GM19193 (cell line): ENCODE measurements around the gene AGBL1.

Source experiments
- POLR2A ChIP-seq: IDR thresholded peaks from 4 replicates; pipeline ENCODE4 v1.6.1; 2011; ENCODE audit not compliant: insufficient read depth, insufficient read length; ENCODE audit errors: extremely low read depth

Gene AGBL1

GRCh38 chr15:86167841-86168240, 88.2 kb downstream of the AGBL1 start:
- TF ChIP-seq POLR2A = no peak

GRCh38 chr15:86178845-86179244, 99.2 kb downstream of the AGBL1 start:
- no peak for TF ChIP-seq POLR2A

GRCh38 chr15:86183596-86184491, 104.2 kb downstream of the AGBL1 start:
- TF ChIP-seq POLR2A = no peak

DNA sequence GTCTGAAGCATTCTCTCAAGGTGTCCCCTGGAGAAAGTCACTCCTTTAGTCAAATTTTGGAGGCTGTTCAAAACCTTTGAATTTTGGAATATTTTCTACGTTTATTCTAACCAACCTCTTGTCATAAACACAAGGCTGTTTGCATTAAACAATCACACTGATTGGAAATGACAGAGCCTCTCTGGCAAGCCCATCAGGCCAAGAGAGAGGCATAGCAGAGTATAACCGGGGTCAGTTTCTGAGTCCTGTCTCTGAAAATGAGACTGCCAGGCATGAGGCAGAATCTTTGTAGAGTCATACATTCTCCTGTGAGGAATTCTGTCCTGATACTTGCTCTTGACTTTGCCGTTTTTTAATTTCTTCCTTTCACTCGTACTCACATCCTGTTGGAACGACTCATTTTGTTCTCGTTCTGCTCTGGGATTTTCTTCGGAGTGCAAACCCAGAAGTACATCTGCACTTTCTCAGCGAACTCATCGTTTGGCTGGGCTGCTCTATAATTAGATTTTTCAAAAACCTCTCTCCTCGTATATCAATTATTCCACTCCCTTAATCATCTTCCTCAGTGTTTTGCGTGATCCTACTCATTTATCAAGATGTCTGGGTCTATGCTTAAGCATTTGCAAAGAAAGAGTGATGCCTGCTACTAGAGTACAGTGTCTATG, 114.2 kb downstream of the AGBL1 start:
- TF ChIP-seq POLR2A = no peak

DNA sequence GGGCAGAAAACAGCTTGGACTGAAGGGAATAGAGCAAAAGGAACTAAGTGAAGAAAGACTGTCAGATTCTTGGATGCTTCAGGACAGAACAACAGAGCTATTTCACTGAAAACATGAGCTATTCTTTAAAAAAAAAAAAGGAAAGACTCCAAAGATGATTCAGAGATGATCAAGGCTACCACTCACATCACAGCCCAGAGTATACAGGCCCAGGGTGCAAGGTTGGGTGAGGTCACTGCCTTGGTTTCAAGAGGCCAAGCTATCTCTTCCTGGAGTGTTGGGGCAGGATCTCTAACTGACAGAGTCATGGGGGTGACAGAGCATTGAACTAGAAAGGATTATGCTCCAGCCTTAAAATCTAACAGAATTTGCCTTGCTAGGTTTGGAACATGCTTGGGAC, 118.1 kb downstream of the AGBL1 start:
- TF ChIP-seq POLR2A = no peak

- TF ChIP-seq POLR2A = no peak
Measured at GRCh38 chr15:86199467-86200145, 119.9 kb downstream of the AGBL1 start.

- no peak for TF ChIP-seq POLR2A
Measured at GRCh38 chr15:86201313-86202008, 121.8 kb downstream of the AGBL1 start.

- no peak for TF ChIP-seq POLR2A
Measured at GRCh38 chr15:86203462-86203861, 123.8 kb downstream of the AGBL1 start.

GRCh38 chr15:86205096-86205495, 125.4 kb downstream of the AGBL1 start:
- no peak for TF ChIP-seq POLR2A

DNA sequence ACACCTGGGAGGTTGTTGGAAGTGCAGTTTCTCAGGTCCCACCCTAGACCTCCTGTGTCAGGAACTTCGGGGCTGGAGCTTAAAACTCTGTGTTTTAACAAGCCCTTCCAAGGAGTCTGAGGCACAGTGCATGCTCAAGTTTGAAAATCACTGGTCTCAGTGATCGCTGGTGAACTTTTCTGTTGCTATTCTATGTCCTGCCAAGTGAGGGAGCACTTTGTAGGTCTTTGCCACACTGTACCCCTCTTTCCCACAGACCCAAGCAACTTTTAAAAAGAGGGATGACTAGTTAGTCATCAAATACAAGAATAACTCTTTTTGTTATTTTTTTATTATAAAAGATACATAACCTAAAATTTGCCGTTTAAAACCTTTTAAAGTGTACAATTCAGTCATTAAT, 133.7 kb downstream of the AGBL1 start:
- TF ChIP-seq POLR2A = no peak

GRCh38 chr15:86213888-86214287, 134.2 kb downstream of the AGBL1 start:
- TF ChIP-seq POLR2A = no peak

DNA sequence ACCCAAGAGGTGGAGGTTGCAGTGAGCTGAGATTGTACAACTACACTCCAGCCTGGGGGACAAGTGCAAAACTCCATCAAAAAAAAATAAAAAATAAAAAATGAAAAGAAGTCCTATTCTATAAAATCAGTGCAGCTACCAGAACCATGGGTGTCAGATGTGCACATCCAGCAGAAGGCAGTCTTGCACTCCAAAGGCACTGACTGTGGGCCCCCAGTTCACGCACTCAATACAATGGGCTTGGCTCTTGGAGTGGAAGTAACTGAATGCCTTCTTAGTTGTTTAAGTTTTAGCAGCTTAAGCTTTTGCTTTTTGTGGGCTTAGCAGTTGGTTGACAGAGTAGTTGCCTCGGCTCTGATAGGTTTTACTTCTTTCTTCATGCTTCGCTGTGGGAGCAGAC, 141.4 kb downstream of the AGBL1 start:
- TF ChIP-seq POLR2A = no peak

DNA sequence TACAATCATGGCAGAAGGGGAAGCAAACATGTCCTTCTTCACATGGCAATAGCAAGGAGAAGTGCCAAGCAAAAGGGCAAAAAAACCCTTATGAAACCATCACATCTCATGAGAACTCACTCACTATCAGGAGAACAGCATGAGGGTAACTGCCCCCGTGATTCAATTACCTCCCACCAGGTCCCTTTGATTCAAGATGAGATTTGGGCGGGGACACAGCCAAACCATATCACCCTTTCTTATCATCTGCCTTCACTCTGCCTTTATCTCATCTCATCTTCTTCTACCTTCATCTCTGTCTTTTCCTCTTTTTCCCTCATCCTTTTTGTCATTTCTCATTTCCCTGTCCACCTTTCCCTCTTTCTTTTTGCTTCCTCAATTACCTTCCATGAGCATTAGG, 149.6 kb downstream of the AGBL1 start:
- no peak for TF ChIP-seq POLR2A

GRCh38 chr15:86229936-86230335, 150.3 kb downstream of the AGBL1 start:
- no peak for TF ChIP-seq POLR2A
